Lower leg skin (tissue), 3 donors: Measurements from ENCODE around the gene POLN.

Source experiments
- CTCF ChIP-seq, 3 donors: fragments of 450-650 bp; IDR thresholded peaks; one replicate each; pipeline ENCODE4 v1.5.1; 2016; ENCODE audit warnings: antibody characterized with exemption in 3 of 3, mild to moderate bottlenecking in 3 of 3, moderate library complexity in 2 of 3
- POLR2A ChIP-seq, 2 donors: fragments of 450-650 bp; IDR thresholded peaks; one replicate each; pipeline ENCODE4 v1.6.1; 2016 to 2017; ENCODE audit warnings: antibody characterized with exemption in 2 of 2, mild to moderate bottlenecking in 1 of 2, moderate library complexity in 1 of 2

GRCh38 chr4:2287594-2287915, 45.6 kb upstream of the POLN start:
- no peak for TF ChIP-seq CTCF (IDR thresholded peaks at IDR 0.05)
- no peak for TF ChIP-seq POLR2A (IDR thresholded peaks at IDR 0.05)
